PC-9 (cell line): ENCODE results near the gene SLC7A14. TPM values are rescaled to one million over a fixed set of nuclear protein-coding genes. Genes with fewer than 3 reads are reported as not detected.

ENCODE experiments used
- BruUV-seq: library from RNA; stranded (reverse); fragments of 400-500 nt; replicated peaks from 2 replicates; lab custom pipeline; 2021; lab: Mats Ljungman, UMichigan
- CTCF ChIA-PET: fragments of 300-600 bp; sonication (Branson Sonifier 250); formaldehyde crosslinking; loops from one replicate; lab custom pipeline; 2022; ENCODE audit warnings: antibody characterized with exemption; lab: Charles Lee
- POLR2A ChIA-PET: fragments of 300-600 bp; sonication (Branson Sonifier 250); formaldehyde crosslinking; loops from one replicate; lab custom pipeline; 2022; ENCODE audit warnings: antibody characterized with exemption; ENCODE audit not compliant: unreplicated experiment; lab: Charles Lee
- DNase-seq, 2 experiments: peaks; one replicate each; pipeline versions ENCODE4 v3.0.0 to v3.0.0-alpha.2; 2015 to 2022; ENCODE audit warnings: mixed read lengths in 1 of 2
- H2AFZ ChIP-seq: fragments of 200-600 bp; sonication (generic); 2 replicates; pipeline ENCODE4 v1.8.1; 2017; ENCODE audit warnings: antibody characterized with exemption
- H3F3A ChIP-seq: fragments of 200-600 bp; sonication (generic); 2 replicates; pipeline ENCODE4 v1.8.1; 2017; ENCODE audit warnings: antibody characterized with exemption, mild to moderate bottlenecking, low read depth; ENCODE audit not compliant: insufficient read depth
- H3K27ac ChIP-seq: fragments of 200-600 bp; sonication (generic); 2 replicates; pipeline ENCODE4 v1.6.1; 2016; ENCODE audit warnings: mixed run types
- H3K27me3 ChIP-seq: fragments of 200-600 bp; sonication (generic); 2 replicates; pipeline ENCODE4 v1.6.1; 2016; ENCODE audit warnings: low read depth, mixed run types; ENCODE audit not compliant: insufficient read depth
- H3K36me3 ChIP-seq: fragments of 200-600 bp; sonication (generic); 2 replicates; pipeline ENCODE4 v1.6.1; 2016; ENCODE audit warnings: low read depth, mixed run types
- H3K4me1 ChIP-seq: fragments of 200-600 bp; sonication (generic); replicated peaks from 2 replicates; pipeline ENCODE4 v1.6.1; 2016; ENCODE audit warnings: mixed run types; ENCODE audit not compliant: insufficient read depth
- H3K4me2 ChIP-seq: fragments of 200-600 bp; sonication (generic); 2 replicates; pipeline ENCODE4 v1.6.1; 2017; ENCODE audit warnings: mixed run types
- H3K4me3 ChIP-seq: fragments of 200-600 bp; sonication (generic); 2 replicates; pipeline ENCODE4 v1.6.1; 2016; ENCODE audit warnings: mixed run types
- H3K79me2 ChIP-seq: fragments of 200-600 bp; sonication (generic); 2 replicates; pipeline ENCODE4 v1.6.1; 2017; ENCODE audit warnings: low read depth, mixed run types
- H3K9me2 ChIP-seq: fragments of 200-600 bp; sonication (generic); 2 replicates; pipeline ENCODE4 v1.8.1; 2017; ENCODE audit warnings: mild to moderate bottlenecking; ENCODE audit not compliant: insufficient read depth
- H3K9me3 ChIP-seq: fragments of 200-600 bp; sonication (generic); 2 replicates; pipeline ENCODE4 v1.8.1; 2016; ENCODE audit warnings: low read depth; ENCODE audit not compliant: insufficient read depth
- H4K20me1 ChIP-seq: fragments of 200-600 bp; sonication (generic); 2 replicates; pipeline ENCODE4 v1.8.1; 2017; ENCODE audit not compliant: insufficient read depth
- CTCF ChIP-seq: fragments of 200-600 bp; sonication (generic); conservative IDR thresholded peaks from 2 replicates; pipeline ENCODE4 v1.6.1; 2017; ENCODE audit warnings: mixed run types, antibody characterized with exemption, mild to moderate bottlenecking, moderate library complexity
- EZH2 ChIP-seq: fragments of 200-600 bp; sonication (generic); IDR thresholded peaks from 2 replicates; pipeline ENCODE4 v1.8.0; 2017; ENCODE audit warnings: antibody characterized with exemption, low read depth
- intact Hi-C: fragments of 100-400 bp; cut with micrococcal nuclease; formaldehyde crosslinking; loops from one replicate; pipeline ENCODE4 v1.10.0; 2022; ENCODE audit not compliant: unreplicated experiment
- total RNA-seq: library from RNA; stranded (reverse); gene quantifications from 2 replicates; pipeline ENCODE4 v1.2.3, GENCODE V29; 2021

SLC7A14 gene
- total RNA-seq, 1 experiment from 2014 or later: not detected

- Histone ChIP-seq H4K20me1 (no peaks in the 10 kb centered on the region), H3K4me1 (peaks cover 31% of the 10 kb centered on the region), H2AFZ (no peak overlapping the region), H3K9me3 (no peaks in the 10 kb centered on the region), H3K4me2 (no peak overlapping the region), H3K4me3 (no peak overlapping the region), H3K36me3 (no peaks in the 10 kb centered on the region), H3K9me2 (no peaks in the 10 kb centered on the region), H3F3A (peaks cover 12% of the 10 kb centered on the region), H3K79me2 (no peaks in the 10 kb centered on the region), H3K27me3 (no peaks in the 10 kb centered on the region), H3K27ac (no peak overlapping the region)
- BruUV-seq: no TSS peak
- TF ChIP-seq CTCF (no peak), EZH2 (no peak)
- no peak for DNase-seq
- ChIA-PET CTCF (interaction anchor here (0.5 kb wide), 1 partner anchor 71 kb away, joined by 5 read pairs; no protein-coding TSS in a partner anchor), POLR2A (interaction anchor here (0.7 kb wide), 1 partner anchor 153 kb away, joined by 3 read pairs; no protein-coding TSS in a partner anchor)
- intact Hi-C loops: no loop called here
Measured at GRCh38 chr3:170470063-170471016, 115.5 kb downstream of the SLC7A14 start.

- Histone ChIP-seq H3K36me3 (no peaks in the 10 kb centered on the region), H4K20me1 (no peaks in the 10 kb centered on the region), H3K4me1 (peaks cover 36% of the 10 kb centered on the region), H3K4me2 (no peak overlapping the region), H2AFZ (no peak overlapping the region), H3K9me2 (no peaks in the 10 kb centered on the region), H3K79me2 (no peaks in the 10 kb centered on the region), H3K9me3 (no peaks in the 10 kb centered on the region), H3K27ac (no peak overlapping the region), H3K4me3 (no peak overlapping the region), H3K27me3 (no peaks in the 10 kb centered on the region), H3F3A (peaks cover 13% of the 10 kb centered on the region)
- ChIA-PET CTCF (interaction anchor here (0.6 to 0.7 kb wide), 2 partner anchors 159 to 342 kb away, joined by 5 to 6 read pairs; no protein-coding TSS in a partner anchor), POLR2A (interaction anchor here (0.6 kb wide), 1 partner anchor 199 kb away, joined by 3 read pairs; no protein-coding TSS in a partner anchor)
- DNase-seq: peak in 1 of 2 experiments; percentile 28
- BruUV-seq: no TSS peak
- TF ChIP-seq CTCF: no peak
- no peak for TF ChIP-seq EZH2
- intact Hi-C loops: no loop called here
Measured at GRCh38 chr3:170469151-170470062, 116.5 kb downstream of the SLC7A14 start.
